GM12878 (cell line): Measurements from ENCODE around the gene ASIC4. TPM values are rescaled to one million over a fixed set of nuclear protein-coding genes. Genes with fewer than 3 reads are reported as not detected.

Experiments used
- ATAC-seq: fragments of 200-7000 bp; cut with Tn5 transposase; 3 replicates; pipeline ENCODE4 v1.9.1; 2020; ENCODE audit warnings: mild to moderate bottlenecking, moderate library complexity
- BruUV-seq: library from RNA; stranded (reverse); fragments of 400-500 nt; replicated peaks from 2 replicates; lab custom pipeline; 2021; lab: Mats Ljungman, UMichigan
- CTCF ChIA-PET: fragments of 300-600 bp; sonication (Branson Sonifier 250); formaldehyde crosslinking; extraction: SDS; loops from one replicate; lab custom pipeline; 2021; ENCODE audit warnings: inconsistent platforms; lab: Yijun Ruan, JAX
- POLR2A ChIA-PET: fragments of 350-600 bp; formaldehyde crosslinking; extraction: SDS; loops from one replicate; lab custom pipeline; 2021; ENCODE audit warnings: inconsistent platforms; lab: Charles Lee
- RAD21 ChIA-PET: fragments of 300-600 bp; sonication (Branson Sonifier 250); formaldehyde crosslinking; loops from one replicate; lab custom pipeline; 2023; ENCODE audit warnings: antibody characterized with exemption; ENCODE audit not compliant: unreplicated experiment; lab: Charles Lee
- SMC1A ChIA-PET: fragments of 300-600 bp; sonication (Branson Sonifier 250); formaldehyde crosslinking; loops from one replicate; lab custom pipeline; 2023; ENCODE audit not compliant: unreplicated experiment, uncharacterized antibody; lab: Charles Lee
- DNase-seq: peaks from one replicate; pipeline ENCODE4 v3.0.0-alpha.2; 2011; ENCODE audit warnings: low read depth, low spot score
- FAIRE-seq: peaks from 3 replicates; lab custom pipeline; 2011; peaks lifted over from hg19 to GRCh38; lab: Jason Lieb, UNC
- H2AFZ ChIP-seq: 2 replicates; pipeline ENCODE4 v1.6.0; 2011; ENCODE audit warnings: low read depth, low read length, control low read depth; ENCODE audit not compliant: control insufficient read depth
- H3K27ac ChIP-seq: 2 replicates; pipeline ENCODE4 v1.5.1; 2011; ENCODE audit warnings: control low read depth; ENCODE audit not compliant: control insufficient read depth, insufficient read depth
- H3K27me3 ChIP-seq, 2 experiments: replicated peaks in 1 of 2; 2 replicates each; pipeline versions ENCODE4 v1.6.0 to v1.6.1; 2011; ENCODE audit warnings: low read length in 1 of 2; ENCODE audit not compliant: control insufficient read depth in 2 of 2, insufficient read depth in 2 of 2
- H3K36me3 ChIP-seq, 2 experiments: 2 replicates each; pipeline ENCODE4 v1.5.1; 2011; ENCODE audit warnings: low read length in 1 of 2; ENCODE audit not compliant: control insufficient read depth in 2 of 2, insufficient read depth in 2 of 2
- H3K4me1 ChIP-seq: 2 replicates; pipeline ENCODE4 v1.6.1; 2011; ENCODE audit warnings: mild to moderate bottlenecking, low read length, moderate library complexity, mixed read lengths; ENCODE audit not compliant: control insufficient read depth, insufficient read depth
- H3K4me2 ChIP-seq: 2 replicates; pipeline ENCODE4 v1.6.0; 2011; ENCODE audit warnings: control low read depth; ENCODE audit not compliant: control insufficient read depth, insufficient read depth
- H3K4me3 ChIP-seq: fragments of 200-600 bp; sonication (generic); 2 replicates; pipeline ENCODE4 v1.5.1; 2016
- H3K79me2 ChIP-seq: 2 replicates; pipeline ENCODE4 v1.6.0; 2011; ENCODE audit warnings: low read length; ENCODE audit not compliant: control insufficient read depth, insufficient read depth
- H3K9ac ChIP-seq: 2 replicates; pipeline ENCODE4 v1.8.0; 2011; ENCODE audit warnings: low read length, control low read depth, mixed read lengths; ENCODE audit not compliant: control insufficient read depth, insufficient read depth
- H3K9me3 ChIP-seq: replicated peaks from 3 replicates; pipeline ENCODE4 v1.5.1; 2011; ENCODE audit warnings: mild to moderate bottlenecking, low read length; ENCODE audit not compliant: control insufficient read depth, insufficient read depth
- H4K20me1 ChIP-seq: 2 replicates; pipeline ENCODE4 v1.6.0; 2011; ENCODE audit not compliant: control insufficient read depth, insufficient read depth
- EZH2 ChIP-seq: IDR thresholded peaks from 2 replicates; pipeline ENCODE4 v1.6.1; 2012; ENCODE audit warnings: low read depth, mild to moderate bottlenecking, control low read depth, inconsistent platforms, low read length, borderline replicate concordance; ENCODE audit not compliant: control insufficient read depth
- KDM1A ChIP-seq: fragments of 200-600 bp; sonication (generic); IDR thresholded peaks from 2 replicates; pipeline ENCODE4 v1.6.1; 2016; ENCODE audit warnings: borderline replicate concordance
- KLF5 ChIP-seq: fragments of 450-650 bp; IDR thresholded peaks from 2 replicates; pipeline ENCODE4 v1.6.1; 2014; ENCODE audit warnings: mild to moderate bottlenecking; ENCODE audit not compliant: partially characterized antibody
- MTA3 ChIP-seq: IDR thresholded peaks from 2 replicates; pipeline ENCODE4 v1.6.1; 2012; ENCODE audit warnings: low read length, inconsistent platforms, borderline replicate concordance
- NR2C2 ChIP-seq: IDR thresholded peaks from 2 replicates; pipeline ENCODE4 v1.6.1; 2011; ENCODE audit warnings: borderline replicate concordance, low read depth; ENCODE audit not compliant: control insufficient read depth, insufficient read length
- NR2F1 ChIP-seq: fragments of 450-650 bp; conservative IDR thresholded peaks from 2 replicates; pipeline ENCODE4 v1.6.1; 2017; ENCODE audit warnings: mild to moderate bottlenecking
- SMAD5 ChIP-seq: IDR thresholded peaks from 2 replicates; pipeline ENCODE4 v1.6.1; 2016; ENCODE audit warnings: antibody characterized with exemption, low read depth
- SMARCA5 ChIP-seq: fragments of 450-650 bp; IDR thresholded peaks from 2 replicates; pipeline ENCODE4 v1.6.1; 2017; ENCODE audit warnings: mild to moderate bottlenecking
- TCF12 ChIP-seq: IDR thresholded peaks from 2 replicates; pipeline ENCODE4 v1.6.1; 2011; ENCODE audit warnings: low read depth, mild to moderate bottlenecking, low read length
- ZSCAN29 ChIP-seq: fragments of 450-650 bp; IDR thresholded peaks from 2 replicates; pipeline ENCODE4 v1.6.1; 2017; ENCODE audit warnings: mild to moderate bottlenecking, moderate library complexity
- WGBS: methylation state at CpG from one replicate; pipeline ENCODE4 v1.1.6; 2016; ENCODE audit warnings: low lambda C conversion rate; ENCODE audit not compliant: insufficient replicate concordance, insufficient coverage; ENCODE audit errors: missing lambda C conversion rate; 5-methylcytosine and 5-hydroxymethylcytosine counted together
- in situ Hi-C: fragments of 300-500 bp; cut with MboI; formaldehyde crosslinking; loops from 9 replicates; pipeline ENCODE4 v1.14.3; 2018; ENCODE audit warnings: mixed read lengths
- intact Hi-C: fragments of 100-400 bp; cut with micrococcal nuclease; formaldehyde crosslinking; loops from one replicate; pipeline ENCODE4 v1.14.2; 2022; ENCODE audit not compliant: unreplicated experiment
- polyA plus RNA-seq, 11 experiments: library from polyadenylated mRNA; depleted of rRNA in 4 of 11; unstranded in 6 of 11; stranded (reverse) in 5 of 11; fragments of >200 nt; fragmentation: Nextera tagmentation in 4 of 11; fragmentation: Illumina TruSeq in 1 of 11; extraction: Ambion mirVana in 4 of 11; extraction: Trizol in 1 of 11; gene quantifications; 1 replicate in 1 of 11; 2 replicates in 10 of 11; pipeline versions ENCODE4 v1.2.1 to v1.2.3, GENCODE V29; 2011 to 2016; ENCODE audit warnings: inconsistent platforms in 2 of 11, missing spikeins in 2 of 11, low read depth in 1 of 11
- total RNA-seq, 4 experiments: library from RNA; depleted of rRNA in 3 of 4; stranded (reverse); fragments of >200 nt in 3 of 4; fragmentation: Illumina TruSeq in 1 of 4; extraction: Trizol in 1 of 4; gene quantifications; 2 replicates each; pipeline versions ENCODE4 v1.2.1 to v1.2.3, GENCODE V29; 2013 to 2021
- TF ChIP-seq, protein P1 (sequence below): fragments of 450-650 bp; conservative IDR thresholded peaks from 2 replicates; pipeline ENCODE4 v1.6.1; 2017; ENCODE audit warnings: mild to moderate bottlenecking, moderate library complexity
- TF ChIP-seq, protein P2 (sequence below): fragments of 150-350 bp; IDR thresholded peaks from 2 replicates; pipeline ENCODE4 v1.6.1; 2016; ENCODE audit warnings: low read depth, low read length
- TF ChIP-seq, protein P3 (sequence below): fragments of 450-650 bp; IDR thresholded peaks from 2 replicates; pipeline ENCODE4 v1.6.1; 2017; ENCODE audit warnings: mild to moderate bottlenecking

Gene ASIC4
- total and polyA plus RNA-seq, 10 of the 15 experiments (the other 5 are each of a cell fraction or from before 2014, with no cell fraction given): 0.01 TPM; not detected in 9

DNA sequence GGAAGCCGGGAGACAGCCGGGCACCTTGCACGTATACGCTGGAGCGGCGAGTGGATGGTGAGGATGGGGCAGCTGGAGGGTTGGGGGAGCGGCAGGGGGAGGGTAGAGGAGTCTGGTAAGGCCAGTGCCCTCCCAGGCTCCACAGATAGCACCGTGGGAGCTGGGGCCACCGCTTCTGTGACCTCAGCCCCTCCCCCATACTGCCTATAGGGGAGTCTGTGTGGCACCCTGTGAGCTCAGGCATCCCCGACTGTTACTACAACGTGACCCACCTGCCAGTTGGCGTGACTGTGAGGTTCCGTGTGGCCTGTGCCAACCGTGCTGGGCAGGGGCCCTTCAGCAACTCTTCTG is 25.5 kb upstream of the ASIC4 start:
- H3K36me3 ChIP-seq: no peaks in the 10 kb centered on the region
- no peak overlapping the region for H3K9ac ChIP-seq
- SMC1A ChIA-PET: no interaction called here
- H3K27me3 ChIP-seq: peaks cover 9 to 23% of the 10 kb centered on the region in 2 experiments
- H3K4me1 ChIP-seq: no peaks in the 10 kb centered on the region
- H3K79me2 ChIP-seq: no peaks in the 10 kb centered on the region
- WGBS: 19% methylated on average over 11 of the region's 14 CpGs
- H3K27ac ChIP-seq: no peak overlapping the region
- ATAC-seq (no peak), FAIRE-seq (no peak), DNase-seq (no peak)
- TF ChIP-seq, protein P1, sequence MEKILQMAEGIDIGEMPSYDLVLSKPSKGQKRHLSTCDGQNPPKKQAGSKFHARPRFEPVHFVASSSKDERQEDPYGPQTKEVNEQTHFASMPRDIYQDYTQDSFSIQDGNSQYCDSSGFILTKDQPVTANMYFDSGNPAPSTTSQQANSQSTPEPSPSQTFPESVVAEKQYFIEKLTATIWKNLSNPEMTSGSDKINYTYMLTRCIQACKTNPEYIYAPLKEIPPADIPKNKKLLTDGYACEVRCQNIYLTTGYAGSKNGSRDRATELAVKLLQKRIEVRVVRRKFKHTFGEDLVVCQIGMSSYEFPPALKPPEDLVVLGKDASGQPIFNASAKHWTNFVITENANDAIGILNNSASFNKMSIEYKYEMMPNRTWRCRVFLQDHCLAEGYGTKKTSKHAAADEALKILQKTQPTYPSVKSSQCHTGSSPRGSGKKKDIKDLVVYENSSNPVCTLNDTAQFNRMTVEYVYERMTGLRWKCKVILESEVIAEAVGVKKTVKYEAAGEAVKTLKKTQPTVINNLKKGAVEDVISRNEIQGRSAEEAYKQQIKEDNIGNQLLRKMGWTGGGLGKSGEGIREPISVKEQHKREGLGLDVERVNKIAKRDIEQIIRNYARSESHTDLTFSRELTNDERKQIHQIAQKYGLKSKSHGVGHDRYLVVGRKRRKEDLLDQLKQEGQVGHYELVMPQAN: no peak
- TF ChIP-seq TCF12 (no peak), SMAD5 (no peak), MTA3 (no peak), KLF5 (no peak), KDM1A (no peak), NR2F1 (no peak), EZH2 (no peak), ZSCAN29 (no peak), SMARCA5 (no peak), NR2C2 (no peak)
- TF ChIP-seq, protein P2, sequence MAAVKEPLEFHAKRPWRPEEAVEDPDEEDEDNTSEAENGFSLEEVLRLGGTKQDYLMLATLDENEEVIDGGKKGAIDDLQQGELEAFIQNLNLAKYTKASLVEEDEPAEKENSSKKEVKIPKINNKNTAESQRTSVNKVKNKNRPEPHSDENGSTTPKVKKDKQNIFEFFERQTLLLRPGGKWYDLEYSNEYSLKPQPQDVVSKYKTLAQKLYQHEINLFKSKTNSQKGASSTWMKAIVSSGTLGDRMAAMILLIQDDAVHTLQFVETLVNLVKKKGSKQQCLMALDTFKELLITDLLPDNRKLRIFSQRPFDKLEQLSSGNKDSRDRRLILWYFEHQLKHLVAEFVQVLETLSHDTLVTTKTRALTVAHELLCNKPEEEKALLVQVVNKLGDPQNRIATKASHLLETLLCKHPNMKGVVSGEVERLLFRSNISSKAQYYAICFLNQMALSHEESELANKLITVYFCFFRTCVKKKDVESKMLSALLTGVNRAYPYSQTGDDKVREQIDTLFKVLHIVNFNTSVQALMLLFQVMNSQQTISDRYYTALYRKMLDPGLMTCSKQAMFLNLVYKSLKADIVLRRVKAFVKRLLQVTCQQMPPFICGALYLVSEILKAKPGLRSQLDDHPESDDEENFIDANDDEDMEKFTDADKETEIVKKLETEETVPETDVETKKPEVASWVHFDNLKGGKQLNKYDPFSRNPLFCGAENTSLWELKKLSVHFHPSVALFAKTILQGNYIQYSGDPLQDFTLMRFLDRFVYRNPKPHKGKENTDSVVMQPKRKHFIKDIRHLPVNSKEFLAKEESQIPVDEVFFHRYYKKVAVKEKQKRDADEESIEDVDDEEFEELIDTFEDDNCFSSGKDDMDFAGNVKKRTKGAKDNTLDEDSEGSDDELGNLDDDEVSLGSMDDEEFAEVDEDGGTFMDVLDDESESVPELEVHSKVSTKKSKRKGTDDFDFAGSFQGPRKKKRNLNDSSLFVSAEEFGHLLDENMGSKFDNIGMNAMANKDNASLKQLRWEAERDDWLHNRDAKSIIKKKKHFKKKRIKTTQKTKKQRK: no peak
- TF ChIP-seq, protein P3, sequence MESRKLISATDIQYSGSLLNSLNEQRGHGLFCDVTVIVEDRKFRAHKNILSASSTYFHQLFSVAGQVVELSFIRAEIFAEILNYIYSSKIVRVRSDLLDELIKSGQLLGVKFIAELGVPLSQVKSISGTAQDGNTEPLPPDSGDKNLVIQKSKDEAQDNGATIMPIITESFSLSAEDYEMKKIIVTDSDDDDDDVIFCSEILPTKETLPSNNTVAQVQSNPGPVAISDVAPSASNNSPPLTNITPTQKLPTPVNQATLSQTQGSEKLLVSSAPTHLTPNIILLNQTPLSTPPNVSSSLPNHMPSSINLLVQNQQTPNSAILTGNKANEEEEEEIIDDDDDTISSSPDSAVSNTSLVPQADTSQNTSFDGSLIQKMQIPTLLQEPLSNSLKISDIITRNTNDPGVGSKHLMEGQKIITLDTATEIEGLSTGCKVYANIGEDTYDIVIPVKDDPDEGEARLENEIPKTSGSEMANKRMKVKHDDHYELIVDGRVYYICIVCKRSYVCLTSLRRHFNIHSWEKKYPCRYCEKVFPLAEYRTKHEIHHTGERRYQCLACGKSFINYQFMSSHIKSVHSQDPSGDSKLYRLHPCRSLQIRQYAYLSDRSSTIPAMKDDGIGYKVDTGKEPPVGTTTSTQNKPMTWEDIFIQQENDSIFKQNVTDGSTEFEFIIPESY: no peak
- POLR2A ChIA-PET: interaction anchor here (0.6 kb wide), 1 partner anchor 149 kb away, joined by 3 read pairs; no protein-coding TSS in a partner anchor
- CTCF ChIA-PET: interaction anchor here (1.2 kb wide), 1 partner anchor 41 kb away, joined by 3 read pairs; no protein-coding TSS in a partner anchor
- H3K4me3 ChIP-seq: no peak overlapping the region
- in situ Hi-C loops: no loop called here
- intact Hi-C loops: no loop called here
- RAD21 ChIA-PET: no interaction called here
- no TSS peak for BruUV-seq
- H2AFZ ChIP-seq: no peak overlapping the region
- H3K9me3 ChIP-seq: no peaks in the 10 kb centered on the region
- no peaks in the 10 kb centered on the region for H4K20me1 ChIP-seq
- H3K4me2 ChIP-seq: no peak overlapping the region
